HG03439 (cell line): Measurements from ENCODE around the gene DAPK1.

Source experiments
- ATAC-seq: cut with Tn5 transposase; IDR thresholded peaks from one replicate; pipeline ENCODE4 v1.9.1; 2021; ENCODE audit warnings: mild to moderate bottlenecking, moderate library complexity; ENCODE audit not compliant: unreplicated experiment

The DAPK1 gene

DNA sequence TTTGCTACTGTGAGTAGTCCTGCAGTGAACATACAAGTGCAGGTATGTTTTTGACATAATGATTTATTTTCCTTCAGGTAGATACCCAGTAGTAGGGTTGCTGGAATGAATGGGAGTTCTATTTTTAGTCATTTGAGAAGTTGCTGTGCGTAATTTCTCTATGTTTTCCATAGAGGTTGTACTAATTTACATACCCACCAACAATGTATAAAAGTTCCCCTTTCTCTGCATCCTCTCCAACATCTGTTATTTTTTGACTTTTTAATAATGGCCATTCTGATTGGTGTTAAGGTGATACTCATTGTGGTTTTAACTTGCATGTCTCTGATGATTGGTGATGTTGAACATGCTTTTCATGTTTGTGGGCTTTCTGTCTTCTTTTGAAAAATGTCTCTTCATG, 163.6 kb downstream of the DAPK1 start:
- no peak for ATAC-seq

DNA sequence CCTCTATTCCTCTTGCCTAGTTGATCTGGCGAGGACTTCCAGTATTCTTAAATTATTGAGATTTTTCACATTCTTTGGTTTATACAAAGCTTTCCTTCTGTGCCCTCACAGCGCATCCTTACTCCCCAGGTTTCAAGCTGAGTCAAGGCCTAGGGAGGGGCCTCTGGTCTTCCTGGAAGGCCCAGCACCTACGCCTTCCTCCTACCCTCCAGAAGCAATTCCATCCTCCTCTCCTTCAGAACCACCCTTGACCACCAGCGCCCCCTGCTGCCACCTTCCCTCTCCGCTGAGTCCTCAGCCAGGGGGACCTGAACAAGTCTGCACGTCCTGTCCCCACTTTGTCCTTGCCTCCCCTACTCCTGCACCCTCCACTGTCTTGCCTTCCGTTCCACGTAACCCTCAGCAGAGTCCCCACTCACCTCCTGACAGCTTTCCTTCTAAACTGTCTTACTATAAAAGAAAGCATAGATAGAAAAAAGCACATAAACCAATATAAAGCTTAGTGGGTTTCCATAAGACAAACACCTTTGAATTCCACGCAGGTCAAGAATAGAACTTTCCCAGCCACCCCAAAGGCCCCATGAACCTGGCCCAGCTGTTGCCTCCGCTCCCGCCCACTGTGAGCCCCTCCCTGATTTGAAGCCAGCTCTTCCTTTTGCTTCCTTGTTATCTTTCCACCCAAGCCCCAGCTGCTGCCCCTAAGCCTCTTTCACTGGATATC, 165.3 kb downstream of the DAPK1 start:
- ATAC-seq, result no peak

DNA sequence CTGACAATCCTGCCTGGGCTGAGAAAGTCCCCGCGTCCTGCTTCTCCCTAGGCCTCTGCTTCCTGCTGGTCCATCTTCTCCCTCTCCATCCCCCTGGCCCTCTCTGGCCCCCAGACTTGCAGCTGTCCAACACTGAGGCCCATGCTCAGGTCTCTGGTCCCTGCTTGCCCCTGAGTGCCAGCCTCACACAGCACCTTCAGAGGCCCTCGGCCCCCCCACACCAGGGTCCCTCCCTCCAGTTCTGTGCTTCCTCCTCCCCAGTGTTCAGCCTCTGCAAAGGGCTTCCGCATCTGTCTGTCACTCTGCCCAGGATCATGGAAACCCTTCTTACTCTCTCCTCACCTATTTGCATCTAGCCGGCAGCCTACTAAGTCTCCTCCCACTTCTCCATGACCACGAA, 165.9 kb downstream of the DAPK1 start:
- ATAC-seq, result no peak

DNA sequence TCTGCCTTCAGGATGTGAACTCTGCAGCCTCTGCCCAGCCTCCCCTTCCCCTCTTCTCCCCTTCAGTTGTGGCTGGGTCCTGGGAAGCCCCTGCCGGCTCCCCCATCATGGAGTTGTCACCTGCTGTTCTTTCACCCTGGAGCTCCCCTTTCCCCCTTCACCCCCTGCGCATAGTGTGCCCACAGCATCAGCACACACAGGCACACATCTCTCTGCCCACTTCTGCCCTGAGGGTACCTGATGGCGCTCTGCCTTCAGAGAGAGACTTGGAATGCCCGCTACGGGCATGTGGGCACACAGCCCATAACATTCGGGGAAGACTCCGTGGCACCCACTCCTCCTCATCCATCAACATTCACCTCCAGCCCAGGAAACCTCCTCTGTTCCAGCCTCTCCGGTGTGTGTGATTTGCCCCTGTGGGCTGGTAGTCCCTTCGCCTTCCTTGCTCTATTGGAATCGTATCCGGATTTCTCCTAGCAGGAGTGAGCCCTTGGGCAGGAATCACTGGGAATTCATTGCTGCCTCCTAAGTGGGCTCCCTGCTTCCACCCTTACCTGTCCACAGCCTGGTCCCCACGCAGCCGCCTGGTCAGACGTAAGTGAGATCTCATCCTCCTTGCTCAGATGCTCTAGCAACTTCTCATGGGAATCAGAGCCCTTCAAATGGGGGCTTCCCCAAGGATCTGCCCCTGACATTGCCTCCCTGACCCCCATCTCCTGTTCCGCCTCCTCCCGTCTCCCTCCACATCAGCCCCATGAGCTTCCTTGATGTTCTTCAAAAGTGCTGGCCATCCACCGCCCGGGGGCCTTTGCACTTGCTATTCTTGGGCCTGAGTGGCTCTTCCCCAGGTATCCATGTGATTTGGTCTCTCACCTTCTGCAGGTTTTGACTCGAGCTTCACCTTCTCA, 166.7 kb downstream of the DAPK1 start:
- ATAC-seq, result no peak

DNA sequence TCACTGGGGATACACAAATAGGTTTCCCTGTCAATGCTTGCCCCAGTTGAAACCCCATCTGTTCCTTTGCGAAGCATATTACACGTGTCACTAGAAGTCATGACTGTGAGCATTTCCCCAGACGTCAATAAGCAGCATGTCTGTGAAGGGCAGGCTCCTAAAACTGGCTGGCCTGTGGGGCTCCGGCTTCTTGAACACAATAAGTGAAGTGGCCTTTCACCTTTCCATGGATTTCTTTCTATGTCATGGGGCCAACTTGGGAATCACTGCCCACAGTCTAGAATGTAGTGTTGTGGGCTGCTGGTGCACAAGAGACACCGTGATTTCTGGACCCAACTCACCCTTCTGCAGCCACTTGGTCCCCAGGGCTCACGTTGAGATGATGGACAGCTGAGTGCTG, 167.8 kb downstream of the DAPK1 start:
- no peak for ATAC-seq

DNA sequence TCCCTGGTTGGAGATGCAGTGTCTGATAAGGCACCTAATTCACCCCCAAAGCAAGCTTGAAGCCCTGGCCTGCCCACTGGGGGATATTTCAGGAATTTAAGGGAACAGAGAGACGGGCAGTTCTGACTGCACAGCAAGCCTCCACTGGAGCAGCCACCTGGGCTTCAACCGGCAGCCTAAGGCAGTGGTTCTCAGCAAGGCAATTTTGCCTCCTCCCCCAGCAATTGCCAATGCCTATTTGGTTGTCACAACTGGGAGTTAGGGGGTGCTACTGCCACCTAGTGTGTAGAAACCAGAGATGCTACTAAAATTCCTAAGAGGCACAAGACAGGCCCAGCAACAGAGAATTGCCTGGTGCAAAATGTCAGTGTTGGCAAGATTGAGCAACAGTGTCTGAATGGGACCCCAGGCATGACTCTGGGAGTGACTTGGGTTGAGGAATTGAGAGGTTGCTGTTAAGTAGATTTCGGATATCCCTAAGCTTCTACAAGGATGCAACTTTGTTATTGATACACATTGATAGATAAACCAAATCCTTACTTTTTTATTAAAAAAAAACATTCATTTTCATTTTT, 169.6 kb downstream of the DAPK1 start:
- ATAC-seq, result no peak

DNA sequence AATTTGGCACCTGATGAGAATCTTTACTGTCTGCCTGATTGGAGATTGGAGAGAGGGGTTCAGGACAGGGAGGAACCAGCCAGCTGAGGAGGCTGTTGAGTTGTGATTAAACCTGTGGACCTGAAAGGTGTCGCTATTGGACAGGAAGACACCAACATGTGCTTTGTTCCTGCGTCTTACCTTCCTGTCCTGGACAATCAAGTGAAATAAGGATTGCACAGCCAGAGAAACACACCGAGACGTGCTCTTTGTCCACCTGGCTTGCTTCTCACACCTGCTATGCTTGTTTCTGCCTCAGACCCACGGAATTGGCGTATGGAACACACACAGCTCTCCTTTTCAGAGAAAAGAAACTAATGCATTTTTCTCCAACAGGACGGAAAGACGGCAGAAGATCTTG, 170.6 kb downstream of the DAPK1 start:
- ATAC-seq, result no peak

DNA sequence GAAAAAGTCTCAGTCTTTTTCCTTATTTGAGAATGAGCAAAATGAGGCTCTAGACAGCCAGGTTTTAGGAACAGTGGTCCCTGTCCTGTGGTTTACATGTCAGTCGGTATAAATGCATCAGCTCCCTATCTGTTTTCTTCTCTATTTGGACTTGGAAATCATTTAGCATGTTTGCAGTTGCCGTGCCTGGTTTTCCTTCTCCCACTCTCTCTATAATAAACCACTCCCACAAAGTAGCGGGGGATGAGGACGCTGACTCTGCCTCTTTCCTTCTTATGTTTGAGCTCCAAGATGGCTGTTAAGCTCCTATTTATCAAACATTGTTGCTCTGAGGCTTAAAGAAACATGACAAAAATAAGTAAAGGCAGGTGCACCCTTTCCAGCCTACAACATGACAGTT, 171.1 kb downstream of the DAPK1 start:
- ATAC-seq, result no peak

DNA sequence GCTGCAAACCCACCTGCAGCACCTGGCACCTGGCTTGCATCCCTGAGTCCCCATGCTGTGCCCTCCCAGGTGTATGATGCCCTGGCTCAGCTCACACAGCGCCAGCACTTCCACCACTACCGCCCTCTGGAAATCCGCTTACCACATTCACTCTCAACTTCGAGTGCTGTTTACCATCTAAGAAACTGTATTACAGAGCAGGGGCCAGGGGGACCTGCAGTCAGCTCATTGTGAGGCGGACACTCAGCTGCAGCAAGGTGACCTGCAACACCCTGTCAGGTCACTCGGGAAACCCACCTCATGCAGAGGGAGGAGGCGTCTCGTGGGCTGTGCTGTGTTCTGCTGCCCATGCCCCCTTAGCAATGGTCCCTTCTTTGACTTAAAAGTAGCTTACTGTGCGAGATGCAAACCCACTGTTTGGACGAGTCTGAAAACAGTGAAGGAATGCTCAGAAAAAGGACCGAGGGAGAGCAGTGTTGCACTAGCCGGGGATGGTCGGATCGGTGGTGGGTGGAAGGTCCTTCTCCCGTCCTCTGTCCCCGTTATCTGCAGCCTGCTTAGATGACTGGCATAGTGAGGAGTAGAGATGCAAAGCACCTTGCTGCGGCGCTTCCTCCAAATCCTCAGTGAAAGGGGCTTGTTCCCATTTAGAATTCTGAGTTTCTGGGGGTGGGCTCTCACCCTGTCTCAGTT, 173.1 kb downstream of the DAPK1 start:
- no peak for ATAC-seq

DNA sequence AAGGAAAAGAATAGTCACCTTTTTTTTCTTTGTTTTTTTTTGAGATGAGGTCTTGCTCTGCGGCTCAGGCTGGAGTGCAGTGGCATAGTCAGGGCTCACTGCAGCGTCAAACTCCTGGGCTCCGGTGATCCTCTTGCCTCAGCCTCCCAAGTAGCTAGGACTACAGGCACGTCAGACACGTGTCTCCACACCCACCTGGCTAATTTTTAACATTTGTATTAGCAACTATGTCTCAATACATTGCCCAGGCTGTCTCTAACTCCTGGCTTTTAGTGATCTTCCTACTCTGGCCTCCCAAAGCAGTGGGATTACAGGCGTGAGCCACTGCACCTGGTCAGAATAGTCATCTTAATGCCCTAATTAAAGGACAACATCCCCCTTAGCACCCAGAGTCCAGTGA, 173.8 kb downstream of the DAPK1 start:
- ATAC-seq, result no peak

DNA sequence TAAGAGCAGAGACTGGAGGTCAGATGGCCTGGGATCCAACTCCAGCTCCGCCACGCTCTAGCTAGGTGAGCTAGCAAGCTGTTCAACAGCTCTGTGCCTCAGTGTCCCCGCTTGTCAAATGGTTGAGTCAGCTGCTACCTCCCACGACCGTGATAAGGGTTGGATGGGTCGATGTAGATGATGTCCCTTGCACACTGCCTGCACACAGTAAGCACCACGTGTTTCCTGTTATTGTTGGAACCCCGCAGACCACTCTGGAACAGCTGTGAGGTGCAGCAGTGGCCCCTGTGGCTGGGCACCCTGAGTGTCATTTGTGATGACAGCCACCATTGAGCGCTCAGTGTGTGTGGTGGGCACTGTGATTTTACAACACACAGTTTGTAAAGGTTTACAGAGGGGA, 174.3 kb downstream of the DAPK1 start:
- ATAC-seq, result no peak

DNA sequence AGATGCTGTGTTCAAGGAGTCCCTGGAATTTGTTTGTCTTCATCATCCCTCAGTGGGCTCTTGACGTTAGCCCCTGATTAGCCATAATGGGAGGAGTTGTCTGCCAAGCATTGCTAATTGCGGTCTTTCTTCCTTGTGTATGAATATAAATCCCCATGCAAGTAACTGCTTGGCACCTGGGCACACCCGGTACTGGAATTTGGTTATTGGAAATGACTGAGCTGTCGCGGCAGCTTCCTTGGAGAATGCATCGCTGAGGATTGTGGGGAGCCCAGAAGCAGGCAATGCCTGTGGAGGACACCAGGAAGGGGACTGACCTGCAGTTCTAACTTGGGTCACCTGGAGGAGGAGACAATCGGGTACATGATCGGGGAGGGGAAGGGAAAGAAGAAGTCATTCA, 174.9 kb downstream of the DAPK1 start:
- ATAC-seq, result no peak

DNA sequence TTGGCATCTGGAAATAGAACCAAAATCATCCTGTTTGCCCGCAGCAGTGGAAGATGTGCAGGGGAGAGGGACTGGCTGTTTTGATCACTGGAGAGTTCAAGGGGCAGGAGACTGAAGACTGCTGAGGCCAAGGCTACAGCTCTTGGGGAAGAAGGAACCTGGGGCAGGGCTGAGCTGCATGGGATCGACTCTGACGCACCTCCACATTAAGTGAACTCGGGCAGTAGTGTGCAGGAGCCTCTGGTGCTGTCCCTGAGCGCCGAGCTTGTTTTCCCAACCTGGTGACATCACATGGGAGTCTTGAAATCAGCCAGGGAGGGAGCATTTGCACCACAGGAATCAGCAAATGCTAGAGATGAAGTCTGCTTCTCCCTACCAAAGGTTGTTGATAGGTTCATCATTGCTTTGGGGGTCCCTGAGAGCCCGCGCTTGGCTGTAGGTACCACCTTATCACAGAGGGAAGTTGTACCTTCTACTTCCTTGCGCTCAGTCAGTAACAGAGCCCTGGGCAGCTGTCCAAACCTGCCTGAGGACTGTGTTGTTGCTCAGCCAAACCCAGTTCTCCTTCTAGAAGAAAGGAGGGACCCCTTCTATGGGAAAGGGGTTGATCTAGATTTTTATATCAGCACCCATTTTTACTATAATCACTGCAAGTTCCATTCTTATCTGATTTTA, 175.9 kb downstream of the DAPK1 start:
- no peak for ATAC-seq

DNA sequence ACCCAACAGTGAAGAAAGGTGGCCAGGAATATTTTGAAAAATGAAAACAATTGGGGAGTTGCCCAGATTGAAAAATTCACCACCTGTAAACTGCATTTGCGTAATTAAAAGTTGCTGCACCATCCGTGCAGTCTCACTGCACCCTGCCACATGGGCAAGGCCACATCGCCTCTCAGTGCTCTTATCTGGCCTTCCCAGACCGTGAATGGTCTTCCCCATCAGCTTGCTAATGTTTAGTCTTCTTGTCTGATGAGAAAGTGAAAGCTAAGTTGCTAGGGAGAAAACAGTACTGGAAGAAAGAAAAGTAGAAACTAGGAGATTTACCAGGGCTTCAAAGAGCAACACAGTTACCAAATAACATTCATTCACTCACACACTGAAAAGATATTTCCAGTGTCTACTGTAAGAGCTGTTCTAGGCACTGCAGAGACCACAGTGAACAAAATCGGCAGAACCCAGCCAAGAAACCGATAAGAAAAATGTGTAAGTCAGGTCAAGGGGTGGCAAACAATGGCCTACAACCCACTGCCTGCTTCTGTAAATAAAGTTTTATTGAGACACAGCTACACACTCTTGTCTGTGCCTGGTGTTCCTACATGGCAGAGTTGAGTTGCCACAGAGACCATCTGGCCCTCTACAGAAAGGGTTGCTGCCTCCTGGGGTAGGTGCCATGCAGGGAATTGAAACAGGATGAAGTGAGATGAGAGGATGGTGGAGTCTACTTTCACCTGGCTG, 177.1 kb downstream of the DAPK1 start:
- ATAC-seq, result no peak

DNA sequence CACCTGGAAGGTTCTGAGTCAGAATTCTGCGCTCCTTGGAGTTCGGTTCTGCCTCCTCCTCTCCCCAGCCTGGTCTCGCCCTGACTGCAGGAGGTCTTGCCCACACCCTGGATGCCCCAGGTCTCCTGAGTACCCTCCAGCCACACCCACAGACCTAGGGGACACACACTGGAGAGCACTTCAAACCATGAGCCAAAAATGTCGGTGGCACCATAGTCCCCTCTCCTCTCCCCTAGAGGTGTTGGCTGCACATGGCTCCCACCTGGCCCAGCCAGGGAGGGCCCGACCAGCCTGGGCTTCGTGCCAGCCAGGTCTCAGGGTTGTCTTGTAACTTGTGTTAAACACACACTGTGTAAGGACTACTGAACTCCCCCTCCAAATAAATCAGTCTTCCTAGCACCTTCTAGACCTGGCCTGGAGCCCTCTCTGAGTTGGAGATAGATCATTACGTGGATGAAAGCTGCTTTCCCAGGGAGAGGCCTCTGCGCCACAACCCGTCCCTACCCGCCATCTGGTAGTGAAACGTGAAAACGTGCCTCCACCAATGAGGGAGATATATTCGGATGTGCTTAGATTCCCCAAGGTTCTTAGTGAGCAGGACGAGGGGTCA, 178.3 kb downstream of the DAPK1 start:
- ATAC-seq, result no peak

DNA sequence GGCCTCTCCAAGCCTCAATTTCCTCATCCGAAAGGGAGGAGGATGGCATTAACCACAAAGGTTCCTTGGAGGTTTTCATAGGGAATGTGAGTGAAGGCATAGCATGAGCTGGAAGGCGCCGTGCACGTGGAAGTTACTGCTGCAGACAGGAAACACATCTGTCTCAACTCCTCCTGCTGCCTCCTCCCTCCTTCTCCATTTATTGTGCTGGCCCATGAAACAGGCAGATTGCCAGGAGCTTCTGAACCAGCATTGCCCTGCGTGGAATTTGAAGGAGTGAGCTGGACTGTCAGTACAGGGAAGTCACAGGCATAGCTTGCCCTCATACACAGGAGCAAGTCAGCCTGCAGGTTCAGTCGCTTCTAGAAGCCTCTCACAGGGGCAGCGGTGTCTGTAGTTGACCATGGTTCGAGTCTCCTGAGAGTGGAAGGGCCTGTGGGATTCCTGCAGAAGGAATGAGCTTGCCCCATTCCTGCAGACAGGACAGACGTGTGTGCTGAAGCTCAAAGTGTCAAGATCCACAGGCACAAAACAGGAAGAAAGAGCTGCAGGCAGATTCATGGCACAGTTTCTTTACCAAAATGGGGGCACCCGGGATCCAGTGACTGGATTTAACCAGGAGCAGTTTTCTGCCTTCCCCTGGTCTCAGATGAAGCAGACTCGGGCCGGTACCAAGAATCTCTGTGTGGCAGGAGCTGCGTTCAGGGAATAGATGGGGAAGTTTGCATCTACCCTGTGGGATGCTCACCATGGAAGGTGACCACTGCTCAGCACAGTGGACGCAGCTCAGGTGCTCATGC, 179.5 kb downstream of the DAPK1 start:
- ATAC-seq, result no peak

DNA sequence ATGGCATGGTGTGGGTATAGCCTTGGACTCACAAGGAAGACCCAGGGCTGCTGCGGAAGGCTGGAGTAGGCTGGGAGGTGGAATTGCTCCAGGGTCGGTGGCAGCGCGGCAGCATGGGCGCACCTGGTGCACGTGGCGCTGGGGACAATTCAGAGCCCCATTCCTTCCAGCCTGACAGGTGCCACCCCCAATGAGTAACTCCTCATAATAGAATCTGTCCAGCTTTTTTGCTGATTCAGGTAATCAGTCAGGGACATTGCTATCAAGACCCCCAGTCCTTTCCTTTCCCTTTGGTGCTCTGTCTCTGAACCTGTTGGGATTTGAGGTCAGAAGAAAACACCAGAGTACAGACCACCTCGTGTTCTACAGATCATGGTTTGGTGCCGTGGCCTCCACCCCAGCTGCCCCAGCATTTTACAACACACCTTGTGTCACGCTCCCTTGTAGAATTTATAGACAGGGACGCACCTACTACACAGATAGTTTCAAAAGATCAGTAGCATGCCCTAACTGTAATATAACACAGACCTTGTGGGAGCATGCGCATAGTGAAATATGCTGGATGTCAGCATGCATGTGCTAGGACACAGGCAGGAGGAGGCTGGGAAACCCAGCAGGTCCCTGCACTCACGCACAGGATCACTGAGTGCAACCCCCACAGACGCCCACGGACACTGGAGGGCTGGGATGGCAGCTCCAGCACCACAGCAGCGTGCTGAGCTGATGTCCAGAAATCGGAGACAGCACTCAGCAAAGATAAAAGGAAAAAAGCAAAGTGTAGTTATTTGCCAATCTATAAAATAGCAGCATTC, 180.3 kb downstream of the DAPK1 start:
- no peak for ATAC-seq
